ENCODE results near the gene VPS36. TPM values are rescaled to one million over a fixed set of nuclear protein-coding genes. Genes with fewer than 3 reads are reported as not detected.

The VPS36 gene
- total RNA-seq, 1 donor from 2014 or later: 45.0 TPM

DNA sequence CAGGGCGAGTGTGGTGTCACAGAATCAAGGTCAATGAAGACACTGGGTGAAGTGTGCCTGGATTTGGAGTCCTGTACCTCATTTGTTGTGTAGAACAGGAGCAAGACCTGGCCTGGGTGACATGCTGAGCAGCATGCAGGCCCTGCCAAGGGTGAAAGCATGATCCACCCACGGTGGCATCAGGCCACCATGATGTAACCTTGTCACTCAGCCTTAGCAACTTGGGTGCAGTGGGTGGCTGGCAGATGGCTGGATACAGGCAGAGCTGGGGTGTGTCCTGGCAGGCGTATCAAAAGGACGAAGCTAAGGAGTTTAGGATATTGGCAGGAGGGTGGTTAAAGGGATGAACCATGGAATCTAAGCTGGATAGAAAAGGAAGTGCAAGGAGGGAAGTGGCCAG is 54.7 kb downstream of the VPS36 start:
- Histone ChIP-seq H3K27me3 (ENCODE audit: low read depth) (no peaks in the 10 kb centered on the region), H3K27ac (no peak overlapping the region), H3K4me3 (no peak overlapping the region), H3K4me1 (peaks cover 24% of the 10 kb centered on the region), H3K9me3 (no peaks in the 10 kb centered on the region), H3K36me3 (no peaks in the 10 kb centered on the region)
- intact Hi-C loops (cut with DNase I): no loop called here
- DNase-seq: no peak
- no peak for ATAC-seq
- TF ChIP-seq, protein P1, sequence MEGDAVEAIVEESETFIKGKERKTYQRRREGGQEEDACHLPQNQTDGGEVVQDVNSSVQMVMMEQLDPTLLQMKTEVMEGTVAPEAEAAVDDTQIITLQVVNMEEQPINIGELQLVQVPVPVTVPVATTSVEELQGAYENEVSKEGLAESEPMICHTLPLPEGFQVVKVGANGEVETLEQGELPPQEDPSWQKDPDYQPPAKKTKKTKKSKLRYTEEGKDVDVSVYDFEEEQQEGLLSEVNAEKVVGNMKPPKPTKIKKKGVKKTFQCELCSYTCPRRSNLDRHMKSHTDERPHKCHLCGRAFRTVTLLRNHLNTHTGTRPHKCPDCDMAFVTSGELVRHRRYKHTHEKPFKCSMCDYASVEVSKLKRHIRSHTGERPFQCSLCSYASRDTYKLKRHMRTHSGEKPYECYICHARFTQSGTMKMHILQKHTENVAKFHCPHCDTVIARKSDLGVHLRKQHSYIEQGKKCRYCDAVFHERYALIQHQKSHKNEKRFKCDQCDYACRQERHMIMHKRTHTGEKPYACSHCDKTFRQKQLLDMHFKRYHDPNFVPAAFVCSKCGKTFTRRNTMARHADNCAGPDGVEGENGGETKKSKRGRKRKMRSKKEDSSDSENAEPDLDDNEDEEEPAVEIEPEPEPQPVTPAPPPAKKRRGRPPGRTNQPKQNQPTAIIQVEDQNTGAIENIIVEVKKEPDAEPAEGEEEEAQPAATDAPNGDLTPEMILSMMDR (IDR thresholded peaks at IDR 0.05): no peak

DNA sequence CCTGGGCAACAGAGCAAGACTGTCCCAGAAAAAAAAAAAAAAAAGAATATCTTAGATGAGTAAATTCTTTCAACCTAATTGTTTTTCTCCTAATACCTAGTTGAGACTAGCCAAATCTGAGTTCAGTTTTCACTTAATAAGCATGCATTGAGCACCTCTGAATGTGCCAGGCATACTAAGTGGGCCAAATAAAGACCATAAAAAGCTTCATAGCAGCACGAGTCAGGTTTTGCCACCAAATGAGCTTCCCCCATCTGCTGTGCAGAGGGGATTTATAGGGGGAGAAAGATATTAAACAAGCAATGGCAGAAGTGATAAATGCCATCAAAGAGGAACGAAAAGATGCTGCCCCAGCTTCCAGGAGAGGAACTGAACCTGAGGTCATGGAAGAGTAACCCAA is 55.8 kb downstream of the VPS36 start:
- ATAC-seq (no peak), DNase-seq (no peak)
- H3K9me3 ChIP-seq: no peaks in the 10 kb centered on the region
- peaks cover 24% of the 10 kb centered on the region for H3K4me1 ChIP-seq
- no peak overlapping the region for H3K4me3 ChIP-seq
- H3K27ac ChIP-seq: no peak overlapping the region
- TF ChIP-seq, protein P1 (IDR thresholded peaks at IDR 0.05): no peak
- H3K36me3 ChIP-seq: no peaks in the 10 kb centered on the region
- intact Hi-C loops (cut with DNase I): no loop called here
- H3K27me3 ChIP-seq (ENCODE audit: low read depth): no peaks in the 10 kb centered on the region

DNA sequence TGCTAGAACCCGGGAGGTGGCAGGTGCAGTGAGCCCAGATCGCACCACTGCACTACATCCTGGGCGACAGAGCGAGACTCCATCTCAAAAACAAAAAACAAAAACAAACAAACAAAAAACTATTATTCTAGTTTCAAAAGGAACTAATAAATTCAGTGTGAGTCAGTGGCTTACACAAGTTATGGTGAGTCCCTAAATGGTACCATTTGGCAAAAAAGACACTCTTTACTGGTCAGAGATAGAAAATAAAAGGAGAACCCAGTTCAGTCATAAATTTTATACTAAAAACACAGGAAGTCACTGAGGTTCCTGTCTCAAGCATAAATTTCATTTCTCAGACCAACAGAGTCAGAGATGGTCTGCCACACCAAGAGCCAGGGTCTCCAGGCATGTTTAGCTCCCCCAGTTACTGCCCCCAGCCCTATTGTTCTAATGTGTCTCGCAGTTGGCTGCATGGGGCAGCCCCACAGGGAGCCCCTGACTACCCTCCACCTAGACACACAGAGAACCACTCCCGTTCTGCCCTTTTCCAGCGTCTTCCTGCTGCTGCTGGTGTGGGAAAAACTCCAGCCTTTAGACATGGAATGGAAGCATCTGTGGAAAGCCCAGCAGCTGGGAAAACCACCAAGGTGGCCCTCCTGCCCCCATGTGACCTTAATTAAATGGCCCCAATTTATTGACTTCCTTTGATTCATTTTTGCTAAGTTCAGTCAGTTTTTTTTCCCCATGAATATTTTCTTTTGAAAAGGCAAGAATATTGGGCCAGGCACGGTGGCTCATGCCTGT is 56.7 kb downstream of the VPS36 start:
- ATAC-seq (peak in 1 of 2 donors; percentile 30), DNase-seq (no peak)
- no peaks in the 10 kb centered on the region for H3K9me3 ChIP-seq
- H3K4me3 ChIP-seq: peak overlapping the region; percentile 18
- no peaks in the 10 kb centered on the region for H3K36me3 ChIP-seq
- H3K4me1 ChIP-seq: peaks cover 24% of the 10 kb centered on the region
- no peaks in the 10 kb centered on the region for H3K27me3 ChIP-seq (ENCODE audit: low read depth)
- TF ChIP-seq, protein P1 (IDR thresholded peaks at IDR 0.05): no peak
- intact Hi-C loops (cut with DNase I): no loop called here
- no peak overlapping the region for H3K27ac ChIP-seq

DNA sequence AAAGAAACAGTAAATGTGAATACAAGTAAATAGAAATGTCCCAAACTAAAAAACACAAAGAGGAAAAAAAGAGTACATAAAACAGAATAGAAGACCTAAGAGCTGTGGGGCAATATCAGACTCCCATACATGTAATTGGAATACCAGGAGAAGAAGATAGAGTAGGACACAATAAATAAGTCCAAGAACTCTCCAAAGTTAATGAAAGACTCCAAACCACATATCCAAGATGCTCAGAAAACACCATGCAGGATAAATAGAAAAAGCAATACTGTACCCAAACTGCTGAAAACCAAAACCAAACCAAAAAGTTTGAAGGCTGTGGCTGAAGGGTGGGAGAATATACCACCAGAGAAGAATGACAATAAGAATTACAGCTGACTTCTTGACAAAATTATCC is 62.7 kb downstream of the VPS36 start:
- no peak for ATAC-seq
- H3K27me3 ChIP-seq (ENCODE audit: low read depth): no peaks in the 10 kb centered on the region
- no peak overlapping the region for H3K27ac ChIP-seq
- H3K9me3 ChIP-seq: no peaks in the 10 kb centered on the region
- intact Hi-C loops (cut with DNase I): no loop called here
- no peak for DNase-seq
- H3K4me1 ChIP-seq: peaks cover 15% of the 10 kb centered on the region
- no peak overlapping the region for H3K4me3 ChIP-seq
- peaks cover 7% of the 10 kb centered on the region for H3K36me3 ChIP-seq
- TF ChIP-seq, protein P1 (IDR thresholded peaks at IDR 0.05): no peak

DNA sequence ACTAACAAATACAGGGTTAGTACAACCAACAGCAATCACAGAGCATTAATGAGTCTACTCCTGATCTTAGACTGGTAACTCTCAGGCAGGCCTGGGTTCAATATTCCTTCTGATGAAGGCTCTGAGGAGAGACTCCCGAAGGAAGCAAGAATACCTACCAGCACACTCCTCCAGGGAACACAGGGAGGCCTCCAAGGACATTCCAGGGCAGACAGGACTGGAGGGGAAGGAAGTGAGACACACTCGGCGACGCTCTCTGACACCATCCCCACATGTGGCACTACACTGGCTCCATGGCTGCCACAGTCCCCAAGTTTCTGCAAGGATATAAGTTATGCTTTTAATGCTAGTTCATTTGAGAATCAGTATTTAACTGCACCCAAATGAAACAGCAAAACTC is 64.6 kb downstream of the VPS36 start:
- no peaks in the 10 kb centered on the region for H3K9me3 ChIP-seq
- H3K4me1 ChIP-seq: peaks cover 7% of the 10 kb centered on the region
- intact Hi-C loops (cut with DNase I): no loop called here
- H3K4me3 ChIP-seq: no peak overlapping the region
- H3K27ac ChIP-seq: no peak overlapping the region
- H3K36me3 ChIP-seq: peaks cover 7% of the 10 kb centered on the region
- ATAC-seq (no peak), DNase-seq (no peak)
- no peaks in the 10 kb centered on the region for H3K27me3 ChIP-seq (ENCODE audit: low read depth)
- TF ChIP-seq, protein P1 (IDR thresholded peaks at IDR 0.05): no peak
